OCI-LY1 (cell line): ENCODE measurements around the gene PIGX.

ENCODE experiments used
- H2AFZ ChIP-seq: fragments of 200-600 bp; sonication (generic), shearing (Covaris generic); 2 replicates; pipeline ENCODE4 v1.6.0; 2014; ENCODE audit warnings: antibody characterized with exemption, mild to moderate bottlenecking, low read length
- H3F3A ChIP-seq: fragments of 200-600 bp; sonication (generic), shearing (Covaris generic); 2 replicates; pipeline ENCODE4 v1.6.0; 2014; ENCODE audit warnings: mild to moderate bottlenecking, antibody characterized with exemption, low read length, moderate library complexity; ENCODE audit not compliant: insufficient read depth
- H3K27ac ChIP-seq: fragments of 200-600 bp; sonication (generic); 2 replicates; pipeline ENCODE4 v1.5.1; 2014; ENCODE audit warnings: low read length, mixed run types, mild to moderate bottlenecking, low read depth; ENCODE audit not compliant: poor library complexity, severe bottlenecking
- H3K27me3 ChIP-seq: fragments of 200-600 bp; sonication (generic); 2 replicates; pipeline ENCODE4 v1.6.0; 2014; ENCODE audit warnings: antibody characterized with exemption, mild to moderate bottlenecking, low read length, moderate library complexity; ENCODE audit not compliant: insufficient read depth
- H3K36me3 ChIP-seq: fragments of 200-600 bp; sonication (generic); 2 replicates; pipeline ENCODE4 v1.6.1; 2014; ENCODE audit warnings: mild to moderate bottlenecking, antibody characterized with exemption, low read length, moderate library complexity, mixed read lengths; ENCODE audit not compliant: insufficient read depth
- H3K4me1 ChIP-seq: fragments of 200-600 bp; sonication (generic); 2 replicates; pipeline ENCODE4 v1.5.1; 2014; ENCODE audit warnings: mild to moderate bottlenecking, low read length, moderate library complexity; ENCODE audit not compliant: insufficient read depth, severe bottlenecking
- H3K4me2 ChIP-seq: fragments of 200-600 bp; sonication (generic), shearing (Covaris generic); 2 replicates; pipeline ENCODE4 v1.6.1; 2014; ENCODE audit warnings: low read length
- H3K4me3 ChIP-seq: fragments of 200-600 bp; sonication (generic); 2 replicates; pipeline ENCODE4 v1.5.1; 2014; ENCODE audit warnings: low read length, low read depth, mild to moderate bottlenecking, mixed read lengths; ENCODE audit not compliant: poor library complexity, severe bottlenecking
- H3K79me2 ChIP-seq: fragments of 200-600 bp; shearing (Covaris generic); 2 replicates; pipeline ENCODE4 v1.6.1; 2016; ENCODE audit warnings: mixed run types, low read length, mixed read lengths; ENCODE audit not compliant: insufficient read depth
- H3K9ac ChIP-seq: fragments of 200-600 bp; sonication (generic), shearing (Covaris generic); 2 replicates; pipeline ENCODE4 v1.6.1; 2014; ENCODE audit warnings: mild to moderate bottlenecking, low read length, mixed read lengths
- H3K9me2 ChIP-seq: fragments of 200-600 bp; sonication (generic), shearing (Covaris generic); 2 replicates; pipeline ENCODE4 v1.6.1; 2014; ENCODE audit warnings: low read depth, mild to moderate bottlenecking, low read length, mixed read lengths
- H3K9me3 ChIP-seq: fragments of 200-600 bp; shearing (Covaris generic); 2 replicates; pipeline ENCODE4 v1.6.1; 2014; ENCODE audit warnings: low read length, mixed read lengths
- H4K20me1 ChIP-seq: fragments of 200-600 bp; sonication (generic), shearing (Covaris generic); 2 replicates; pipeline ENCODE4 v1.6.0; 2016; ENCODE audit warnings: mild to moderate bottlenecking, low read length; ENCODE audit not compliant: insufficient read depth
- CTCF ChIP-seq: fragments of 200-600 bp; sonication (generic), shearing (Covaris generic); IDR thresholded peaks from 2 replicates; pipeline ENCODE4 v1.5.1; 2017; ENCODE audit warnings: mild to moderate bottlenecking, antibody characterized with exemption, low read length, moderate library complexity, mixed read lengths
- EZH2 ChIP-seq: fragments of 200-600 bp; sonication (generic), shearing (Covaris generic); IDR thresholded peaks from 2 replicates; pipeline ENCODE4 v1.8.0; 2017; ENCODE audit warnings: borderline replicate concordance, mixed run types, mild to moderate bottlenecking, antibody characterized with exemption, low read length, moderate library complexity, mixed read lengths

Gene PIGX

GRCh38 chr3:196695849-196696226 lies 16.3 kb upstream of the PIGX start:
- Histone ChIP-seq H3K27me3 (no peaks in the 10 kb centered on the region), H3K4me3 (no peak overlapping the region), H4K20me1 (no peaks in the 10 kb centered on the region), H2AFZ (no peak overlapping the region), H3F3A (no peaks in the 10 kb centered on the region), H3K4me2 (no peak overlapping the region), H3K36me3 (no peaks in the 10 kb centered on the region), H3K9me3 (no peaks in the 10 kb centered on the region), H3K9me2 (no peaks in the 10 kb centered on the region), H3K27ac (no peak overlapping the region), H3K9ac (no peak overlapping the region), H3K4me1 (no peaks in the 10 kb centered on the region), H3K79me2 (no peaks in the 10 kb centered on the region)
- no peak for TF ChIP-seq EZH2
- no peak for TF ChIP-seq CTCF

GRCh38 chr3:196697270-196697669 lies 14.9 kb upstream of the PIGX start:
- no peaks in the 10 kb centered on the region for H3K9me3 ChIP-seq
- no peaks in the 10 kb centered on the region for H3K27me3 ChIP-seq
- no peak overlapping the region for H3K27ac ChIP-seq
- no peak for TF ChIP-seq EZH2
- TF ChIP-seq CTCF = no peak
- no peaks in the 10 kb centered on the region for H3K79me2 ChIP-seq
- no peak overlapping the region for H3K9ac ChIP-seq
- no peaks in the 10 kb centered on the region for H3K4me1 ChIP-seq
- H3K9me2 ChIP-seq = no peaks in the 10 kb centered on the region
- H3F3A ChIP-seq = no peaks in the 10 kb centered on the region
- no peak overlapping the region for H3K4me2 ChIP-seq
- H3K36me3 ChIP-seq = no peaks in the 10 kb centered on the region
- H3K4me3 ChIP-seq = no peak overlapping the region
- no peaks in the 10 kb centered on the region for H4K20me1 ChIP-seq
- no peak overlapping the region for H2AFZ ChIP-seq

GRCh38 chr3:196699749-196700148 lies 12.4 kb upstream of the PIGX start:
- Histone ChIP-seq H3K79me2 (no peaks in the 10 kb centered on the region), H3K4me3 (no peak overlapping the region), H3K4me2 (no peak overlapping the region), H3F3A (no peaks in the 10 kb centered on the region), H3K36me3 (no peaks in the 10 kb centered on the region), H3K9ac (no peak overlapping the region), H3K4me1 (no peaks in the 10 kb centered on the region), H3K27me3 (no peaks in the 10 kb centered on the region), H3K9me3 (no peaks in the 10 kb centered on the region), H2AFZ (no peak overlapping the region), H3K27ac (no peak overlapping the region), H4K20me1 (no peaks in the 10 kb centered on the region), H3K9me2 (no peaks in the 10 kb centered on the region)
- no peak for TF ChIP-seq CTCF
- no peak for TF ChIP-seq EZH2
